ENCODE data around the gene NTRK1. TPM values are rescaled to one million over a fixed set of nuclear protein-coding genes. Genes with fewer than 3 reads are reported as not detected.
A peak's percentile ranks its signal among the peaks of the same experiment; 100 is the strongest.

NTRK1 gene
- total RNA-seq, 1 donor from 2014 or later = not detected

DNA sequence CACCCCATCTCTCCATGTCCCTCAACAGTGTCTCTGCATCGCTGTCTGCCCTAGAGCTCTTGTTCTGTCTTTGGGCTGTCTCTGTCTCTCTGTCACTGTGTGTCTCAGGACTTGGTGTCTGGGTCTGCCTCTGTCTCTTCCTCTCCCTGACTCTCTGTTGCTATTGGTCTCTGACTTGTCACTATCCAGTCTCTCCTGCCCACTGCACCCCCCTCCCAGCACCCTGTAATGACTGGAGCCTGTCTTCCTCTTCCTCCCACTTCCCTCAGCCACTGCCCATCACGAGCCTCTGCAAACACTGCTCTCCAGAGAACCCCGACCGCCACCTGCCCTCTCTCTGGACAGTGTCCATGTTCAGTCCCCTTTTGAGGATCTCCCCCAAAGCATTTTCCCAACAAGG, 45.0 kb downstream of the NTRK1 start:
- H3K27ac Mint-ChIP-seq (ENCODE audit: unreplicated experiment) = peak overlapping the region; percentile 24
- peaks cover 1% of the 10 kb centered on the region for H3K36me3 Mint-ChIP-seq (ENCODE audit: low read depth)
- no peaks in the 10 kb centered on the region for H3K9me3 Mint-ChIP-seq (ENCODE audit: low read depth)
- TF ChIP-seq, protein P1, sequence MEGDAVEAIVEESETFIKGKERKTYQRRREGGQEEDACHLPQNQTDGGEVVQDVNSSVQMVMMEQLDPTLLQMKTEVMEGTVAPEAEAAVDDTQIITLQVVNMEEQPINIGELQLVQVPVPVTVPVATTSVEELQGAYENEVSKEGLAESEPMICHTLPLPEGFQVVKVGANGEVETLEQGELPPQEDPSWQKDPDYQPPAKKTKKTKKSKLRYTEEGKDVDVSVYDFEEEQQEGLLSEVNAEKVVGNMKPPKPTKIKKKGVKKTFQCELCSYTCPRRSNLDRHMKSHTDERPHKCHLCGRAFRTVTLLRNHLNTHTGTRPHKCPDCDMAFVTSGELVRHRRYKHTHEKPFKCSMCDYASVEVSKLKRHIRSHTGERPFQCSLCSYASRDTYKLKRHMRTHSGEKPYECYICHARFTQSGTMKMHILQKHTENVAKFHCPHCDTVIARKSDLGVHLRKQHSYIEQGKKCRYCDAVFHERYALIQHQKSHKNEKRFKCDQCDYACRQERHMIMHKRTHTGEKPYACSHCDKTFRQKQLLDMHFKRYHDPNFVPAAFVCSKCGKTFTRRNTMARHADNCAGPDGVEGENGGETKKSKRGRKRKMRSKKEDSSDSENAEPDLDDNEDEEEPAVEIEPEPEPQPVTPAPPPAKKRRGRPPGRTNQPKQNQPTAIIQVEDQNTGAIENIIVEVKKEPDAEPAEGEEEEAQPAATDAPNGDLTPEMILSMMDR (IDR thresholded peaks at IDR 0.05) = no peak
- peaks cover 18% of the 10 kb centered on the region for H3K4me1 Mint-ChIP-seq (ENCODE audit: low read depth)
- H3K27me3 Mint-ChIP-seq (ENCODE audit: low read depth) = peaks cover 2% of the 10 kb centered on the region
- peak; percentile 39 for DNase-seq (ENCODE audit: low spot score)
- H3K4me3 Mint-ChIP-seq (ENCODE audit: unreplicated experiment) = no peak overlapping the region

- peaks cover 1% of the 10 kb centered on the region for H3K36me3 Mint-ChIP-seq (ENCODE audit: low read depth)
- peaks cover 2% of the 10 kb centered on the region for H3K27me3 Mint-ChIP-seq (ENCODE audit: low read depth)
- H3K27ac Mint-ChIP-seq (ENCODE audit: unreplicated experiment) = no peak overlapping the region
- no peaks in the 10 kb centered on the region for H3K9me3 Mint-ChIP-seq (ENCODE audit: low read depth)
- no peak overlapping the region for H3K4me3 Mint-ChIP-seq (ENCODE audit: unreplicated experiment)
- H3K4me1 Mint-ChIP-seq (ENCODE audit: low read depth) = peaks cover 18% of the 10 kb centered on the region
- TF ChIP-seq, protein P1 (IDR thresholded peaks at IDR 0.05) = no peak
- DNase-seq (ENCODE audit: low spot score) = peak; percentile 82
These were observed 45.7 kb downstream of the NTRK1 start for GRCh38 chr1:156906206-156906906.

DNA sequence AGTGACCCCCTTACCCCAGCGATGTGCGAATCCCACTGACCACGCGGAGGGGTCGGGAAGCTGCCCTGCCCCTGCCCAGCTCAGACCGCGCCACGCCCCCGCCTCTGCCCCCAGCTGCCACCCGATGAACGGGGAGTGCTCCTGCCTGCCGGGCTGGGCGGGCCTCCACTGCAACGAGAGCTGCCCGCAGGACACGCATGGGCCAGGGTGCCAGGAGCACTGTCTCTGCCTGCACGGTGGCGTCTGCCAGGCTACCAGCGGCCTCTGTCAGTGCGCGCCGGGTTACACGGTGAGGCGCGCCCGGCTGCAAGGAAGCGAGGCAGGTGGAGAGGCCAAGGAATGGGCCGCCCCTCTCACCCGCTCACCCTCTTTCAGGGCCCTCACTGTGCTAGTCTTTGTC, 47.9 kb downstream of the NTRK1 start:
- Mint-ChIP-seq H3K4me3 (ENCODE audit: unreplicated experiment) (no peak overlapping the region), H3K27ac (ENCODE audit: unreplicated experiment) (no peak overlapping the region)
- TF ChIP-seq, protein P1 (IDR thresholded peaks at IDR 0.05) = no peak

GRCh38 chr1:156908955-156909354, 48.3 kb downstream of the NTRK1 start:
- H3K27ac Mint-ChIP-seq (ENCODE audit: unreplicated experiment) = no peak overlapping the region
- no peaks in the 10 kb centered on the region for H3K9me3 Mint-ChIP-seq (ENCODE audit: low read depth)
- no peak overlapping the region for H3K4me3 Mint-ChIP-seq (ENCODE audit: unreplicated experiment)
- TF ChIP-seq, protein P1 (IDR thresholded peaks at IDR 0.05) = no peak
- peaks cover 2% of the 10 kb centered on the region for H3K36me3 Mint-ChIP-seq (ENCODE audit: low read depth)
- DNase-seq (ENCODE audit: low spot score) = no peak
- no peaks in the 10 kb centered on the region for H3K27me3 Mint-ChIP-seq (ENCODE audit: low read depth)
- peaks cover 5% of the 10 kb centered on the region for H3K4me1 Mint-ChIP-seq (ENCODE audit: low read depth)

More for the DNA sequence above, 47.9 kb downstream of the NTRK1 start:
- Mint-ChIP-seq H3K27me3 (ENCODE audit: low read depth) (no peaks in the 10 kb centered on the region), H3K9me3 (ENCODE audit: low read depth) (no peaks in the 10 kb centered on the region), H3K4me1 (ENCODE audit: low read depth) (peaks cover 5% of the 10 kb centered on the region), H3K36me3 (ENCODE audit: low read depth) (peaks cover 1% of the 10 kb centered on the region)
- peak; percentile 88 for DNase-seq (ENCODE audit: low spot score)

GRCh38 chr1:156909671-156910070, 49.0 kb downstream of the NTRK1 start:
- H3K4me3 Mint-ChIP-seq (ENCODE audit: unreplicated experiment) = no peak overlapping the region
- peaks cover 5% of the 10 kb centered on the region for H3K4me1 Mint-ChIP-seq (ENCODE audit: low read depth)

More at GRCh38 chr1:156909671-156910070, 49.0 kb downstream of the NTRK1 start:
- no peak for DNase-seq (ENCODE audit: low spot score)
- Mint-ChIP-seq H3K36me3 (ENCODE audit: low read depth) (peaks cover 6% of the 10 kb centered on the region), H3K9me3 (ENCODE audit: low read depth) (no peaks in the 10 kb centered on the region), H3K27ac (ENCODE audit: unreplicated experiment) (no peak overlapping the region), H3K27me3 (ENCODE audit: low read depth) (no peaks in the 10 kb centered on the region)
- TF ChIP-seq, protein P1 (IDR thresholded peaks at IDR 0.05) = no peak

Data from chondrocyte (in vitro differentiated cells).